Stimulated activated naive CD4-positive, alpha-beta T cell treated with Interleukin-2 at 50 U/mL for 16 hours (primary cell): ENCODE data around the gene BMI1.

ENCODE experiments used
- DNase-seq: peaks from one replicate; lab custom pipeline; 2025; lab: John Stamatoyannopoulos, UW

The BMI1 gene

GRCh38 chr10:22319980-22320558 is 830 bp upstream of the BMI1 start:
- DNase-seq, result no peak

- peak; percentile 80 for DNase-seq
Observed at GRCh38 chr10:22321156-22321923, 441 bp downstream of the BMI1 start.

GRCh38 chr10:22321924-22322640 is 1.2 kb downstream of the BMI1 start:
- peak; percentile 14 for DNase-seq

GRCh38 chr10:22322641-22323160 is 1.8 kb downstream of the BMI1 start:
- no peak for DNase-seq

GRCh38 chr10:22323538-22324305 is 2.8 kb downstream of the BMI1 start:
- DNase-seq, result no peak

GRCh38 chr10:22324413-22324812 is 3.5 kb downstream of the BMI1 start:
- DNase-seq, result no peak

- DNase-seq, result no peak
Observed at GRCh38 chr10:22324893-22325271, 4.0 kb downstream of the BMI1 start.

- peak; percentile 62 for DNase-seq
Observed at GRCh38 chr10:22325272-22326144, 4.6 kb downstream of the BMI1 start.

- no peak for DNase-seq
Observed at GRCh38 chr10:22326145-22326702, 5.3 kb downstream of the BMI1 start.

GRCh38 chr10:22329150-22329549 is 8.3 kb downstream of the BMI1 start:
- no peak for DNase-seq

GRCh38 chr10:22332116-22332692 is 11.3 kb downstream of the BMI1 start:
- DNase-seq, result no peak

GRCh38 chr10:22333167-22333974 is 12.5 kb downstream of the BMI1 start:
- DNase-seq, result no peak

GRCh38 chr10:22333975-22334282 is 13.0 kb downstream of the BMI1 start:
- no peak for DNase-seq

GRCh38 chr10:22334414-22335172 is 13.7 kb downstream of the BMI1 start:
- DNase-seq, result no peak

GRCh38 chr10:22335173-22335933 is 14.5 kb downstream of the BMI1 start:
- DNase-seq, result peak; percentile 62

- no peak for DNase-seq
Observed at GRCh38 chr10:22338185-22338900, 17.4 kb downstream of the BMI1 start.

- DNase-seq, result no peak
Observed at GRCh38 chr10:22338931-22339330, 18.0 kb downstream of the BMI1 start.
